Measurements from ENCODE around the gene PCYOX1L. TPM values are rescaled to one million over a fixed set of nuclear protein-coding genes. Genes with fewer than 3 reads are reported as not detected.
A peak's percentile ranks its signal among the peaks of the same experiment; 100 is the strongest.

PCYOX1L gene
- total RNA-seq, 4 donors from 2014 or later, result 2.1 to 4.6 (median 3.1) TPM

DNA sequence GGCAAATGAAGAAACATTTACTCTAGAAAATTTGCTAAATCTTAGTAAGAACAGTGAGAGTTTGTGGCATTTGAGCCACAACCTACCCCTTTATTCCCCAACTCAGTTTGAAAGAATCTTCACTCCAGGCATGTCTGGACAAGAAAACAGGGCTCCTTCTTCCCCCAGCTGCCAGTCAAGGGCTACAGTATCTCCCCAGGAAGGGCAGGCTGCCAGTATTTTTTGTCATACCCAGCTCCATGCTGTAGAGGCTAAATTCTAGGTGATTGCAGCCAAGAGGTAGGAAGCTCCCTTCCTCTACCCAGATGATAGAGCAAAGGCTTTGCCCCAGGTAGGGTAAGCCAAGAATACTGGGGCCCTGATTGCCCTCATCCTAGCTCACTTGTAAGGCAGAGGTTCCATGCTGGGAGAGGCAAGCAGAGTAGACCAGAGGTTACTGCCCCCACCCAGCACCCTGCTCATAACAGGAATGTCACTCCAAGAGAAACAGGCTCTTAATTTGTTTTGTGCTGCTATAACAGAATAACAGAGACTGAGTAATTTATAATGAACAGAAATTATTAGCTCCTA lies 32.6 kb upstream of the PCYOX1L start:
- Histone ChIP-seq H3K4me1 (peaks cover 5 to 37% (median 22%) of the 10 kb centered on the region in 3 donors), H3K36me3 (peaks cover 0 to 9% (median 0%) of the 10 kb centered on the region in 3 donors), H3K27me3 (no peaks in the 10 kb centered on the region), H3K27ac (peak overlapping the region in 3 of 4 donors; percentile 15 to 48 (median 47)), H3K9me3 (no peaks in the 10 kb centered on the region), H3K4me3 (no peak overlapping the region)
- TF ChIP-seq, protein P1, sequence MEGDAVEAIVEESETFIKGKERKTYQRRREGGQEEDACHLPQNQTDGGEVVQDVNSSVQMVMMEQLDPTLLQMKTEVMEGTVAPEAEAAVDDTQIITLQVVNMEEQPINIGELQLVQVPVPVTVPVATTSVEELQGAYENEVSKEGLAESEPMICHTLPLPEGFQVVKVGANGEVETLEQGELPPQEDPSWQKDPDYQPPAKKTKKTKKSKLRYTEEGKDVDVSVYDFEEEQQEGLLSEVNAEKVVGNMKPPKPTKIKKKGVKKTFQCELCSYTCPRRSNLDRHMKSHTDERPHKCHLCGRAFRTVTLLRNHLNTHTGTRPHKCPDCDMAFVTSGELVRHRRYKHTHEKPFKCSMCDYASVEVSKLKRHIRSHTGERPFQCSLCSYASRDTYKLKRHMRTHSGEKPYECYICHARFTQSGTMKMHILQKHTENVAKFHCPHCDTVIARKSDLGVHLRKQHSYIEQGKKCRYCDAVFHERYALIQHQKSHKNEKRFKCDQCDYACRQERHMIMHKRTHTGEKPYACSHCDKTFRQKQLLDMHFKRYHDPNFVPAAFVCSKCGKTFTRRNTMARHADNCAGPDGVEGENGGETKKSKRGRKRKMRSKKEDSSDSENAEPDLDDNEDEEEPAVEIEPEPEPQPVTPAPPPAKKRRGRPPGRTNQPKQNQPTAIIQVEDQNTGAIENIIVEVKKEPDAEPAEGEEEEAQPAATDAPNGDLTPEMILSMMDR (IDR thresholded peaks at IDR 0.05), result no peak
- no peak for TF ChIP-seq POLR2A (IDR thresholded peaks at IDR 0.05)
- no peak for DNase-seq
- intact Hi-C loops (cut with DNase I), result no loop called here

DNA sequence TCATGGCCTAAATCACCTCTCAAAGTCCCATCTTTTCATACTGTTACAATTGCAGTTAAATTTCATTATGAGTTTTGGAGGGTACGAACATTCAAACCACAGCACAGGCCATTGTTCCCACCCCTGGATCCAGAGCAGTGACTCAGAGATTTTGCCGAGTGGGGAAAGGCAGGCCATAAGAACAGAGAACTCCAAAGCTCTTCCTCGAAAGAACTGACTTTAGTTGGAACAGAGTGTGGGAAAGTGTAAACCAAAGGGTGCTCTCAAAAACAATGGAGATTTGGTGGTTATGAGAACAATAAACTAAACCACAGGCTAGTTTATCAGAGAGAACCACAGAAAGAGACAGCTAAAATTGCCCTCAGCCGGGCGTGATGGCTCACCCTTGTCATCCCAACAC lies 32.0 kb upstream of the PCYOX1L start:
- H3K27me3 ChIP-seq, result no peaks in the 10 kb centered on the region
- intact Hi-C loops (cut with DNase I), result no loop called here
- peak overlapping the region in 2 of 4 donors; percentile 47 to 48 for H3K27ac ChIP-seq
- TF ChIP-seq POLR2A (IDR thresholded peaks at IDR 0.05), result no peak
- TF ChIP-seq, protein P1 (IDR thresholded peaks at IDR 0.05), result no peak
- H3K4me1 ChIP-seq, result peaks cover 5 to 31% (median 15%) of the 10 kb centered on the region in 3 donors
- no peaks in the 10 kb centered on the region for H3K9me3 ChIP-seq
- H3K36me3 ChIP-seq, result peaks cover 0 to 13% (median 0%) of the 10 kb centered on the region in 3 donors
- H3K4me3 ChIP-seq, result no peak overlapping the region
- WGBS, 2 donors, result 77 to 90% methylated on average over 5 of the region's 5 CpGs
- no peak for DNase-seq

DNA sequence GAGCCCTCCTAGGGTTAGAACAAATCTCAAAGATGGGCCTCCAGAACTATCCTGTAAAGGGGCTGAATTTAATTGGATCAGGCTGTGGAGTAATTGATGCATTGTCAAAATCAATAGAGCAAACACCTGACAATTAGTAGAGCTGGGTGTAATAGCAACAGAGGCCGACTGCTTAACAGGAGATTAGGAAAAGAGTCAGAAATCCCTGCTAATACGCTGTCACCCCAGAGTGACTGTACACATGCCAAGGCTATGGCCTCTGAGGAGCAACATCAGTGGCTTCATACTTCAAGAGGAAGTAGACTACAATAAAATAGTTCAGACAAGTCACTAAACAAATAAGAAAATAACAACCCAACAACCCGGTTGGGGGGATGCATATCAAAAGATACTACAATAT lies 31.2 kb upstream of the PCYOX1L start:
- Histone ChIP-seq H3K27ac (peak overlapping the region in 2 of 4 donors; percentile 48 to 56), H3K9me3 (no peaks in the 10 kb centered on the region), H3K4me3 (no peak overlapping the region), H3K4me1 (peaks cover 5 to 25% (median 10%) of the 10 kb centered on the region in 3 donors), H3K36me3 (peaks cover 0 to 13% (median 0%) of the 10 kb centered on the region in 3 donors), H3K27me3 (no peaks in the 10 kb centered on the region)
- no peak for DNase-seq
- TF ChIP-seq POLR2A (IDR thresholded peaks at IDR 0.05), result no peak
- TF ChIP-seq, protein P1 (IDR thresholded peaks at IDR 0.05), result no peak
- WGBS, 2 donors, result 43 to 79% methylated on average over 3 of the region's 3 CpGs
- intact Hi-C loops (cut with DNase I), result no loop called here

DNA sequence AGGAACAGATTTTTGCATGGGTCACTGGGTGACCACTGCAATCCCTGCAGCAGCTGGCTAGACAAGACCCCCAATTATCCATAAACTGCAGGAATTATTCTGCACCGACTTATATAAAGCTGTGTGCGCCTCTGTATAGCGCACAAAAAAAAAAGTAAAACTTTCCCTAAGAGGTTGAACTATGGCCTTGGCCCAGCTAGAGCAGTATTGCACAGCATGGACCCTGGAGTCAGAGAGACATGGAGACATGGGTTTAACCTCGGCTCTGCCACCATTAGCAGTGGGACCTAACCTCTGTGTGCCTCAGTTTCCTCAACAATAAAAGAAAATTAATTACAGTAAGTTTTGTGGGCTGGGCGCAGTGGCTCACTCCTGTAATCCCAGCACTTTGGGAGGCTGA lies 29.7 kb upstream of the PCYOX1L start:
- H3K4me1 ChIP-seq, result peaks cover 5 to 20% (median 10%) of the 10 kb centered on the region in 3 donors
- no peak overlapping the region for H3K4me3 ChIP-seq
- no peak overlapping the region for H3K27ac ChIP-seq
- no peak for DNase-seq
- intact Hi-C loops (cut with DNase I), result no loop called here
- peaks cover 0 to 26% (median 0%) of the 10 kb centered on the region in 3 donors for H3K36me3 ChIP-seq
- TF ChIP-seq, protein P1 (IDR thresholded peaks at IDR 0.05), result no peak
- TF ChIP-seq POLR2A (IDR thresholded peaks at IDR 0.05), result no peak
- WGBS, 2 donors, result 92 to 97% methylated on average over 5 of the region's 5 CpGs
- H3K9me3 ChIP-seq, result no peaks in the 10 kb centered on the region
- H3K27me3 ChIP-seq, result no peaks in the 10 kb centered on the region

DNA sequence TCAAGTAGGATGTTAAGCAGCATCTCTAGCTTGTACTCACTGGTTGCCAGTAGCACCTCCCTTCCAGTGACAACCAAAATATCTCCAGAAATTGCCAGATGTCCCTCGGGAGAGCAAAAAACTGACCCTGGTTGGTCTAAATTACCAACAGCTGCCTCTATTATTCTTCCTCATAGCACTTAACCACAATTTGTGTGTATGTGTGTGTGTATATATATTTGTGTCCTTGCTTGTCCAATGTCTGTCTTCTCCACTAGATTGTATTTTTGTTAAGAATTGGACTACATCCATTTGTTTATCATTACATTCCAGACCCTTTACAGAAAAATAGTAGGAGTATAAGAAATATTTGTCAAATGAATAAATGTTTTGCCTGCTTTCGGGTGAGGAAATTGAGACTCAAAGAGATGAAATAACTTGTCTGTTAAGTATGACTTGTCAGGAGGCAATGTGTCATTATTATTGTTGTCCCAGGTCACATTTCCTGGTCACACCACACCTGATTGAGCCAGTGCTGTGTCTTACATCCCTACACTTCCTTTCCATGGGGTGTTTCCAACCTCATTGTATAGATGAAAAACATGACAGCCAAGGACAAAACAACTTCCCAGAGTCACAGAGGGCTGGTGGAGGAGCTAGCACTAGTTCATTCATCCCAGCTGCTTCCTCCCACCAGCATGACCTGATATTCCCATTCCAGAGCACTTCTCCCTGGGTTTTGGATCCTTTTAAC lies 24.0 kb upstream of the PCYOX1L start:
- Histone ChIP-seq H3K36me3 (peaks cover 0 to 60% (median 4%) of the 10 kb centered on the region in 3 donors), H3K4me1 (peaks cover 0 to 7% (median 0%) of the 10 kb centered on the region in 3 donors), H3K9me3 (no peaks in the 10 kb centered on the region), H3K27me3 (no peaks in the 10 kb centered on the region), H3K27ac (peak overlapping the region; percentile 28 to 74 (median 68)), H3K4me3 (no peak overlapping the region)
- 73 to 76% methylated on average over 2 of the region's 2 CpGs for WGBS, 2 donors
- TF ChIP-seq, protein P1 (IDR thresholded peaks at IDR 0.05), result no peak
- TF ChIP-seq POLR2A (IDR thresholded peaks at IDR 0.05), result no peak
- intact Hi-C loops (cut with DNase I), result no loop called here
- DNase-seq, result no peak

Data from esophagus squamous epithelium (tissue), 5 donors.